Fibroblast of the aortic adventitia (primary cell): ENCODE data around the gene TXNDC11. TPM values are rescaled to one million over a fixed set of nuclear protein-coding genes. Genes with fewer than 3 reads are reported as not detected.

Experiments used
- DNase-seq: peaks from one replicate; pipeline ENCODE4 v3.0.0-alpha.2; 2010; ENCODE audit warnings: low read depth
- H3K4me3 ChIP-seq: 2 replicates; pipeline ENCODE4 v1.5.1; 2011; ENCODE audit warnings: low read depth, mild to moderate bottlenecking, control low read depth, low read length, moderate library complexity
- total RNA-seq: library from RNA; depleted of rRNA; stranded (reverse); fragments of >200 nt; gene quantifications from 2 replicates; pipeline ENCODE4 v1.2.3, GENCODE V29; 2012; ENCODE audit warnings: low replicate concordance
- TF ChIP-seq, protein P1 (sequence below): IDR thresholded peaks from 2 replicates; pipeline ENCODE4 v1.5.1; 2011; ENCODE audit warnings: mild to moderate bottlenecking, low read length, control low read depth, inconsistent platforms; ENCODE audit not compliant: insufficient read depth

The TXNDC11 gene
- total RNA-seq, 1 donor = 24.0 TPM

DNA sequence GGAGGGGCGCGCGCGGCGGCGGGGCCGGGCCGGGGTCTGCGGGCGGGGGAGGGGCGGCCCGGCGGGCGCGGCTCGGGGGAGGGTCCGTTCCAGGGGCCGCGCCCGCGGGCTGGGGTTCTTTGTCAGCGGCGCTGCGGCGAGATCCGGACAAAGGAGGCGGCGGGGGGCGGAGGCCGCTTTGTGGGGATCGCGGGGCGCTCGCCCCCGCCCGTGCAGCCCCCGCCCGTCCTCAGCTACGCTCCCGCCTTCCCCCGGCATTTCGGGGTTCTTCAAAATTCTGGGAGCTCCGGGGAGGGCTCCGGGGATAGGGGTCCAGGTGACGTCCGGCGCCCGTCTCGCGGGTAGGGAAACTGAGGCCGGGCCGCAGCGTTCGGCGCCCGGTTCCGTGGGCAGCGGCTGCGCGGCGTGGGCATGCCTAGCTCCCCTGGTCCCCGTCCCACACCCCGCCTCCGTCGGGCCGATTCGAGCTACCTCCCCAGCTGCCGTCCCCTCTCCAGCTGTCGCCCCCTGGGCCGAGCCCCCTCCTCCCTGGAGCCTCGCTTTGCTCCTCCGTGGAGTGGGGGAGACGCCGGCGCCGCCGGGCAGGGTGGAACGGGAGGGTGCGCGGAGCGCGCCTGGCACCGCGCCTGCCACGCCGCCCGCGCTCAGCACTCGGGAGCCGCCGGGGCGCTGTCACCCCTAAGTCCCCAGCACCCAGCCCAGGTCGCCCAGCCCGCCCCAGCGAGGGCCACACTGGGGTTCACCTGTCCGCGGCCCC lies 73.9 kb downstream of the TXNDC11 start:
- TF ChIP-seq, protein P1, sequence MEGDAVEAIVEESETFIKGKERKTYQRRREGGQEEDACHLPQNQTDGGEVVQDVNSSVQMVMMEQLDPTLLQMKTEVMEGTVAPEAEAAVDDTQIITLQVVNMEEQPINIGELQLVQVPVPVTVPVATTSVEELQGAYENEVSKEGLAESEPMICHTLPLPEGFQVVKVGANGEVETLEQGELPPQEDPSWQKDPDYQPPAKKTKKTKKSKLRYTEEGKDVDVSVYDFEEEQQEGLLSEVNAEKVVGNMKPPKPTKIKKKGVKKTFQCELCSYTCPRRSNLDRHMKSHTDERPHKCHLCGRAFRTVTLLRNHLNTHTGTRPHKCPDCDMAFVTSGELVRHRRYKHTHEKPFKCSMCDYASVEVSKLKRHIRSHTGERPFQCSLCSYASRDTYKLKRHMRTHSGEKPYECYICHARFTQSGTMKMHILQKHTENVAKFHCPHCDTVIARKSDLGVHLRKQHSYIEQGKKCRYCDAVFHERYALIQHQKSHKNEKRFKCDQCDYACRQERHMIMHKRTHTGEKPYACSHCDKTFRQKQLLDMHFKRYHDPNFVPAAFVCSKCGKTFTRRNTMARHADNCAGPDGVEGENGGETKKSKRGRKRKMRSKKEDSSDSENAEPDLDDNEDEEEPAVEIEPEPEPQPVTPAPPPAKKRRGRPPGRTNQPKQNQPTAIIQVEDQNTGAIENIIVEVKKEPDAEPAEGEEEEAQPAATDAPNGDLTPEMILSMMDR = no peak
- H3K4me3 ChIP-seq = peak overlapping the region; percentile 82
- DNase-seq = no peak

DNA sequence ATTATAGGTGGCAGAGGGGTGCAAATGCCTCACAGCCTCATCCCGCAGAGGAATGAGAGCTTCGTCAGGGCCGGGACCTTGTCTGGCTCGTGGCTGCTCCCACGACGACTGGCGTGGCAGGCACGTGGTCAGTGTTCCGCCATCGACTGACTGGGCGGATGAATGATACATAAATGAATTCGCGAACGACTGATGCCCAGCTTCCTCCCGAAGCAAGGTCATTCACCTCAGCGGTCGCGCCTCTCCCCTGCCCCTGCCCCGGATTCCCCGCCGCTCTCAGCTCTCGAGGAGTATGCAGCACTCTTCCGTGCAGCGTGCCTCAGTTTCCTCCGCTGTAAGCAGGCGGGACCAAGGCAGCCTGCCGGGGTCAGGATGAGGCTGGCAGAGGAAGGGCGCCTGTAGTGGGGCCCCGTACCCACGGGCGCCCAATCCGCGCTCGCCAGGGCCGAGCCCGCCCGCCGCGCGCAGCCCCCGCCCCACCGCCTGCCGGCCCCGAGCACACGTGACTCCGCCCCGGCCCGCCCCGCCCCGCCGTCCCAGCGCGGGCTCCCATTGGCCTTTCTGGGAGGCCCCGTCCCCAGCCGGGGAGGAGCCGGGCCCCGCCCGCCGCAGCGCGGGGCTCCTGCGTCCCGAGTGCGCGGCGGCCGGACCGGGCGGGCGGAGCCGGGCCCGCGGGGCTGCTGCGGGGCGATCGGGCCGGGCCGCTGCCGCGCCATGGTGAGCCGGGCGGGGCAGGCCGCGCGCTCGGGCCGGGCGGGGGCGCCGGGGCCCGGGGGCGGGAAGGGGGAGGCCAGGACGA lies 74.6 kb downstream of the TXNDC11 start, which contains the start of gene SNN:
TSS of gene SNN (plus strand) at position 632 of the 799 bp plus-strand sequence. CDS start 7,605 bp downstream, outside the sequence.
- H3K4me3 ChIP-seq = peak within 1 kb of the TSS; percentile 82
- peak; percentile 66 for DNase-seq
- TF ChIP-seq, protein P1 = no peak

DNA sequence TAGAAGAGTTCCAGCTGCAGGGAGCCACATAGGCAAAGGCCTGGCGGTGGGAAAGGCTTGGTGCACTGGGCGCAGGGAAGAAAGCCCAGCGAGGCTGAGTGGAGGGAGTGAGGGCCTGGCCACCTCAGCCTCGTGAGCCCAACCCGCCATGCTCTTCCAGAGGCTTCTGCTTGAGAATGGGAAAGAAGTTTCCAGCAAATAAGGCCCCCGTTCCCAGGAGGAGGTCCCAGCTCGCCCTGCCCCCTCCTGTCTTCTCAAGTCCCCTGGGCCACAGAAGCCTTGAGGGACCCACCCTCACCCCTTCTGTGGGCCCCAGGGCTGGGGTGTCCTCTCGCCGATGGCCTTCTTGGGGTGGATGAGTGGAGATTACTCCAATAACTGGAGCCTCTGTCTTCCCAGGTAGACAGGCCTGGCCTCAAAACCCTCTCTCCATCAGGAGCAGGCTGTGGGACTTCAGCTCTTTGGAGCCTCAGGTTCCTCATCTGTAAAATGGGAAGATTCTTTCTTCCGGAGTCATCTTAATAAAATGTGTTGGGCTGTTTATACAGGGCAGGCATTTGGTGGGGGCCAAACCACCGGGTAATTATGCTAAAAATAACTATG lies 75.3 kb downstream of the TXNDC11 start:
- no peak overlapping the region for H3K4me3 ChIP-seq
- DNase-seq = no peak
- TF ChIP-seq, protein P1 = no peak

- TF ChIP-seq, protein P1 = no peak
- no peak overlapping the region for H3K4me3 ChIP-seq
- no peak for DNase-seq
Observed at GRCh38 chr16:11666103-11667055, 76.3 kb downstream of the TXNDC11 start.

- DNase-seq = no peak
- H3K4me3 ChIP-seq = no peak overlapping the region
- TF ChIP-seq, protein P1 = no peak
Observed at GRCh38 chr16:11665071-11665491, 77.6 kb downstream of the TXNDC11 start.

DNA sequence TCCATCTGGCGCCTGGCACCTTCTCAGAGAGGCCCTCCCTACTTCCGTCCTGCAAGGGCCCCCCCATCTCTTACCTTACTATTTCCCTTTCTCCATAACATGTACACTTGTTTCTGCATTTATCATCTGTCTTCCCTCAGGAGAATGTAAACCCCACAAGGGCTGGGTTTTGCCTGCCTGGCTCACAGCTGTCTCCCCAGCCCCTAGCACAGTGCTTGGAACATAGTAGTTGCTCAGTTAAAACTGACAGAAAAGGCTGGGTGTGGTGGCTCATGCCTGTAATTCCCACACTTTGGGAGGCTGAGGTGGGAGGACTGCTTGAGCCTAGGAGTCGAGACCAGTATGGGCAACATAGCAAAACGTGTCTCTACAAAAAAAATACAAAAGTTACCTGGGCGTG lies 80.1 kb downstream of the TXNDC11 start:
- H3K4me3 ChIP-seq = no peak overlapping the region
- TF ChIP-seq, protein P1 = no peak
- no peak for DNase-seq
